Measurements from ENCODE around the gene NUMB.
A peak's percentile ranks its signal among the peaks of the same experiment; 100 is the strongest.

The NUMB gene

DNA sequence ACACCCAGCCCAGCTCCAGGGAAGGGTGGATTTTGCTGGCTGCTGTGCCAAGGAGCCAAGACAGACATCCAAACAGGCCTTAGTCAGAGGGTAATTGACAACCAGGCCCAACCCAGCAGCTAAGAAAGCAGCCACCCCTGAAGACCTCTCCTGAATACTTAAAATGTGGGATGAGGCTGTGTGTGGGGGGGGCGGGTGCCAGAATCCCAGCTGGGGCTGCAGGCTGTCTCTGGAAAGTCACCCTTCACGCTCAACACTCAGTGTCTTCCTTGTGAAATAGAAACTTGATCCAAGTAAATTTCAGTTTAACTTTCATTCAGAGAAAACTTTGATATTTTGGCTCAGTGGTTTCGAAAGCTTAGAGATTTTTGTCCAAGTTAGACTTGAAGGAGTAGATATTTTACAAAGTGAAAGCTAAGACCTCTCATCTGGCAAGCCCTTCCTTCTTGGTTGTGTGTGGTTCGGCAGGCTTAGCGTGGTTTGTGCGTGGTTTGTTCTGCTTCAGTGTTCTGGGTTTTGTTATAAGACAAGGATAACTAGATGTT, 215.9 kb downstream of the NUMB start:
- H3K36me3 Mint-ChIP-seq: no peaks in the 10 kb centered on the region
- H3K9me3 Mint-ChIP-seq (ENCODE audit: low read depth): no peaks in the 10 kb centered on the region
- H3K27me3 Mint-ChIP-seq: peaks cover 28% of the 10 kb centered on the region
- H3K27ac Mint-ChIP-seq: no peak overlapping the region
- peak overlapping the region; percentile 2 for H3K4me3 Mint-ChIP-seq
- peaks cover 24% of the 10 kb centered on the region for H3K4me1 Mint-ChIP-seq (ENCODE audit: low read depth)

GRCh38 chr14:73241481-73242165, 216.7 kb downstream of the NUMB start:
- H3K4me1 Mint-ChIP-seq (ENCODE audit: low read depth): peaks cover 22% of the 10 kb centered on the region
- H3K27me3 Mint-ChIP-seq: peaks cover 33% of the 10 kb centered on the region
- no peak overlapping the region for H3K27ac Mint-ChIP-seq
- H3K4me3 Mint-ChIP-seq: no peak overlapping the region
- H3K9me3 Mint-ChIP-seq (ENCODE audit: low read depth): no peaks in the 10 kb centered on the region
- no peaks in the 10 kb centered on the region for H3K36me3 Mint-ChIP-seq

- Mint-ChIP-seq H3K9me3 (ENCODE audit: low read depth) (no peaks in the 10 kb centered on the region), H3K4me1 (ENCODE audit: low read depth) (peaks cover 24% of the 10 kb centered on the region), H3K27ac (no peak overlapping the region), H3K36me3 (no peaks in the 10 kb centered on the region), H3K4me3 (no peak overlapping the region), H3K27me3 (peaks cover 37% of the 10 kb centered on the region)
Observed at GRCh38 chr14:73240816-73241480, 217.4 kb downstream of the NUMB start.

GRCh38 chr14:73239393-73240241, 218.7 kb downstream of the NUMB start:
- Mint-ChIP-seq H3K27ac (no peak overlapping the region), H3K4me3 (no peak overlapping the region), H3K9me3 (ENCODE audit: low read depth) (no peaks in the 10 kb centered on the region), H3K36me3 (no peaks in the 10 kb centered on the region), H3K27me3 (peaks cover 44% of the 10 kb centered on the region), H3K4me1 (ENCODE audit: low read depth) (peaks cover 21% of the 10 kb centered on the region)

DNA sequence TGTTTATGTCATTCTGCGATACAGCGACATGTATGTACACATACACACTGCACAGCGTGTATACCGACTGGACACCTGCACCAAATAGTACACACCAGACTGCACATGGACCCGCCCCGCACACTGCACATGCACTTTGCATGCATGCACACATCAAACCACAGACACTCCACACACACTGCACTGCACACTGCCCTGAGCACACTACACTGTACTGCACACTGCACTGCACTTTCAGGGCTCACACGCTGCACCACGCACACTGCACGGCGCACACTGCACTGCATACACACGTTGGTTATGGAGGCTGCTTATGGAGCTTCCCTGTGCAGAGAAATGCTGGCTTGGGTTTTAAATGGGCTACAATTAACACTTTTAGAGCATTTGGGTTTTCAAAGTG, 219.4 kb downstream of the NUMB start:
- peak overlapping the region; percentile 32 for H3K4me3 Mint-ChIP-seq
- peaks cover 47% of the 10 kb centered on the region for H3K27me3 Mint-ChIP-seq
- H3K4me1 Mint-ChIP-seq (ENCODE audit: low read depth): peaks cover 21% of the 10 kb centered on the region
- H3K27ac Mint-ChIP-seq: no peak overlapping the region
- no peaks in the 10 kb centered on the region for H3K9me3 Mint-ChIP-seq (ENCODE audit: low read depth)
- no peaks in the 10 kb centered on the region for H3K36me3 Mint-ChIP-seq

- Mint-ChIP-seq H3K4me1 (ENCODE audit: low read depth) (peaks cover 19% of the 10 kb centered on the region), H3K4me3 (peak overlapping the region; percentile 59), H3K27ac (no peak overlapping the region), H3K27me3 (peaks cover 44% of the 10 kb centered on the region), H3K36me3 (no peaks in the 10 kb centered on the region), H3K9me3 (ENCODE audit: low read depth) (no peaks in the 10 kb centered on the region)
Observed at GRCh38 chr14:73238424-73238852, 219.9 kb downstream of the NUMB start.

- no peaks in the 10 kb centered on the region for H3K9me3 Mint-ChIP-seq (ENCODE audit: low read depth)
- H3K27ac Mint-ChIP-seq: no peak overlapping the region
- H3K4me3 Mint-ChIP-seq: peak overlapping the region; percentile 59
- H3K4me1 Mint-ChIP-seq (ENCODE audit: low read depth): peaks cover 19% of the 10 kb centered on the region
- H3K27me3 Mint-ChIP-seq: peaks cover 44% of the 10 kb centered on the region
- H3K36me3 Mint-ChIP-seq: no peaks in the 10 kb centered on the region
Observed at GRCh38 chr14:73237786-73238423, 220.4 kb downstream of the NUMB start.

GRCh38 chr14:73237219-73237785, 221.0 kb downstream of the NUMB start, which contains the start of gene PAPLN:
PAPLN (plus strand) TSS chr14:73237506; CDS start chr14:73239779, 2,273 bp downstream.
- peak within 1 kb of the TSS; percentile 72 for H3K4me3 Mint-ChIP-seq
- H3K27ac Mint-ChIP-seq: no peak within 1 kb of the TSS
- no peaks in the 10 kb centered on the region for H3K9me3 Mint-ChIP-seq (ENCODE audit: low read depth)
- peaks cover 43% of the 10 kb centered on the region for H3K27me3 Mint-ChIP-seq
- peaks cover 16% of the 10 kb centered on the region for H3K4me1 Mint-ChIP-seq (ENCODE audit: low read depth)
- H3K36me3 Mint-ChIP-seq: no peaks in the 10 kb centered on the region

DNA sequence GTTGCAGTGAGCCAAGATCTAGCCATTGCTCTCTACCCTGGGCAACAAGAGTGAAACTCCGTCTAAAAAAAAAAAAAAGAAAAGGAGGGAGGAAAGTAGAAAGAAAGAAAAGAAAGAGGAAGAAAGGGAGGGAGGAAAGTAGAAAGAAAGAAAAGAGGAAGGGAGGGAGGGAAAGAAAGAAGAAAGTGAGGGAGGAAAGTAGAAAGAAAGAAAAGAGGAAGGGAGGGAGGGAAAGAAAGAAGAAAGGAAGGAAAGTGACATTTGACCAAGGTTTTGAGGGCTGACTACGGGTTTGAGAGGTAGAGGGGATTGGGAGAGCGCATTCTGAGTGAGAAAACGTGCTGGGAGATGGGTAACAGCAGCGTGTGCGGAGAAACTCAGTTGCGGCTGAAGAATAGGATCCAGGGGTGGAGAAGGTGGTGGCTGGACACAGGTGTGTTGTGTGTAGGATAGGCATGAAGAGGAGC, 221.6 kb downstream of the NUMB start:
- Mint-ChIP-seq H3K9me3 (ENCODE audit: low read depth) (no peaks in the 10 kb centered on the region), H3K27me3 (peaks cover 40% of the 10 kb centered on the region), H3K4me3 (peak overlapping the region; percentile 72), H3K27ac (no peak overlapping the region), H3K36me3 (no peaks in the 10 kb centered on the region), H3K4me1 (ENCODE audit: low read depth) (peaks cover 16% of the 10 kb centered on the region)

DNA sequence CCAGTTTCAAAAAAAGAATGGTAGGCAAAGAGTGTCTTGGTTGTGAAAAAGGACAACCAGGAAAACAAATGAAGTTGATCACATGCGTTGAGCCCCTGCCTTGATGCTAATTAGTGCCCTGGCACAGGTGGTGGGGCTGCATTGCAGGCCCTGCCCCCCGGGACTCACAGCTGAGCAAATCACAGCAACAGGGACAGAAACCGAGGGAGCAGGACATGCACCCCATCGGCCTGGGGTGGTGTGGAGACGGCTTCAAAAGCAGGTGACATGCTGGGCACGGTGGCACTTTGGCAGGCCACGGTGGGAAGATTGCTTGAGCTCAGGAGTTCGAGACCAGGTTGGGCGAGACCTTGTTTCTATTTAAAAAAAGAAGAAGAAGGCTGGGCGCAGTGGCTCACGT, 222.2 kb downstream of the NUMB start:
- Mint-ChIP-seq H3K36me3 (no peaks in the 10 kb centered on the region), H3K27ac (no peak overlapping the region), H3K4me3 (no peak overlapping the region), H3K4me1 (ENCODE audit: low read depth) (peaks cover 16% of the 10 kb centered on the region), H3K27me3 (peaks cover 35% of the 10 kb centered on the region), H3K9me3 (ENCODE audit: low read depth) (no peaks in the 10 kb centered on the region)

DNA sequence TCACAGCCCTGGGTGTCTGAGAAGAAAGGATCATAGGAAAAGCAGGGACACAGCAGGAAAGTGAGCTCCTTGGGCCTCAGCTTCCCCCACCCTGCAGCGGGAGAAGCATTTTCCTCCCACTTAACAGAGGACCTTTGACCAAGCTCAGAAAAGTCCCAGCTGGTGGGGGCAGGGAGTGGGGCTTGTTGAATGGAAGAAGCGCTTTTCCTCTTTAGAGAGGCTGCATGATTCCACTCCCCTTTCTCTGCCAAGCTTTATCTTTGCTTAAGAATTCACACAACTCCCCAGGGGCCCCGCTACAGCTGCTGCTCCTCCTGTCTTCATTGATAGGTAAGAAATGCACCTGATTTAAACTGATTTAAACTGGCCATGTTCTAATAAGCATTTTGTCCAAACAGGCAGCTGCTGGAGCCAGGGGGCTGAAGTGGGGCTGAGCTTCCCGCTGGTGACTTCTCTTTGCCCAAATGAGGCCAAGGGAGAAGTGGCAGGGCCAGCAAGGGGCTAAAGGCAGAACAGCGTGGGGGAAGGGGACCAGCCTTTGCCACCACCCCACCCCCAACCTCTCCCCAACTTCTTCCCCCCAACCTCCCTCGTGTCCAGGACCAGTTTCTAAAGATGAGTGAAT, 222.7 kb downstream of the NUMB start:
- no peak overlapping the region for H3K4me3 Mint-ChIP-seq
- no peaks in the 10 kb centered on the region for H3K36me3 Mint-ChIP-seq
- H3K27me3 Mint-ChIP-seq: peaks cover 34% of the 10 kb centered on the region
- H3K9me3 Mint-ChIP-seq (ENCODE audit: low read depth): no peaks in the 10 kb centered on the region
- no peak overlapping the region for H3K27ac Mint-ChIP-seq
- H3K4me1 Mint-ChIP-seq (ENCODE audit: low read depth): peaks cover 16% of the 10 kb centered on the region

DNA sequence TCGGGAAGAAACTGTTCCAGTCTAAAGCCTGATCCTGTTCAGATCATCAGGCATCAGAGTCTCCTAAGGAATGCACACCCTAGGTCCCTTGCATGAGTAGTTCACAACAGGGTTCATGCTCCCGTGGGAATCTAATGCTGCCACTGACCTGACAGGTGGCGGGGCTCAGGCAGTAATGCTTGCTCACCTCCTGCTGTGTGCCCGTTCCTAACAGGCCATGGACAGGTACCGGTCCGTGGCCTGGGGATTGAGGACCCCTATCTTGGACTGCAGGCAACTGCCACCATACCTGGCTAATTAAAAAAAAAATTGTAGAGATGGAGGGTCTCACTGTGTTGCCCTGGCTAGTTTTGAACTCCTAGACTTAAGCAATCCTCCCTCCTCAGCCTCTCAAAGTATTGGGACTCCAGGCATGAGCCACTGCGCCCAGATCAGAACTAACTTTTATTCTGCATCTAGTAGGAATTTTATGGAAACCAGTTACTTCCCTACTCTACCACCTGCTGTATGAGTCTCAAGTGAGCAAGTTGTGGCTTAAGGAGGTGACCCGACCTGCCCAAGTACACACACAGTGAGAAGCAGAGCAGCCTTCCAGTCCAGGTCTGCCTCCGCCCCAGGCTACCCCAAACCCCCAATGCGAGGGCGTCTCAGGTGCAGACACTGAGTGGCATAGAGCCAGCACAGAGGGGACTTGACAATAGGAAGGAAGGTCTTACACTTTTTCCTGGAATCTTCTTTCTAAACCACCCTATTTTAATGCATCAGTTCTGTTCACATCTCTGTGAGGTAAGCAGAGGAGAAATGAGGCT, 223.6 kb downstream of the NUMB start:
- peaks cover 31% of the 10 kb centered on the region for H3K27me3 Mint-ChIP-seq
- H3K4me1 Mint-ChIP-seq (ENCODE audit: low read depth): peaks cover 16% of the 10 kb centered on the region
- H3K27ac Mint-ChIP-seq: no peak overlapping the region
- no peaks in the 10 kb centered on the region for H3K36me3 Mint-ChIP-seq
- H3K4me3 Mint-ChIP-seq: no peak overlapping the region
- no peaks in the 10 kb centered on the region for H3K9me3 Mint-ChIP-seq (ENCODE audit: low read depth)

DNA sequence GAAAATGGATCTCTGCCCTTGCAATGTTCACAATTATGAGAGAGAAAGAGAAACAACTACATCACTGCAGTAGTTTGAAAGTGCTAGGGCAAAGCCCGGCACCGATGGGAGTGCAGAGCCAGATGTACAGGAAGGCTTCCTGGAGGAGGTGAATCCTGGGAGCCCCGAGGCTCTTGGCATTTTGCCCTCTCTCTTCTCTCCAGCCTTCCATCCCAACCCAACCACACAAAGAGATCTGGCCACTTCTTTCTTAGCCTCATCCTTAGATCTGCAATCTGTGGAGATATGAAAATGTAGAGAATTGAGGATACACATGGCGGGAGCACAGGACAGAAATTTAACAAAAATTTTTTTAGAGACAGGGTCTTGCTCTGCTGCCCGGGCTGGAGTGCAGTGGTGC, 224.3 kb downstream of the NUMB start:
- no peak overlapping the region for H3K4me3 Mint-ChIP-seq
- peaks cover 15% of the 10 kb centered on the region for H3K4me1 Mint-ChIP-seq (ENCODE audit: low read depth)
- no peak overlapping the region for H3K27ac Mint-ChIP-seq
- peaks cover 31% of the 10 kb centered on the region for H3K27me3 Mint-ChIP-seq
- no peaks in the 10 kb centered on the region for H3K36me3 Mint-ChIP-seq
- H3K9me3 Mint-ChIP-seq (ENCODE audit: low read depth): no peaks in the 10 kb centered on the region

Data from activated naive CD8-positive, alpha-beta T cell (primary cell).